ENCODE results near the gene HSD17B12. TPM values are rescaled to one million over a fixed set of nuclear protein-coding genes. Genes with fewer than 3 reads are reported as not detected.

HSD17B12 gene
- total RNA-seq, 1 experiment from 2014 or later = 96.9 TPM

DNA sequence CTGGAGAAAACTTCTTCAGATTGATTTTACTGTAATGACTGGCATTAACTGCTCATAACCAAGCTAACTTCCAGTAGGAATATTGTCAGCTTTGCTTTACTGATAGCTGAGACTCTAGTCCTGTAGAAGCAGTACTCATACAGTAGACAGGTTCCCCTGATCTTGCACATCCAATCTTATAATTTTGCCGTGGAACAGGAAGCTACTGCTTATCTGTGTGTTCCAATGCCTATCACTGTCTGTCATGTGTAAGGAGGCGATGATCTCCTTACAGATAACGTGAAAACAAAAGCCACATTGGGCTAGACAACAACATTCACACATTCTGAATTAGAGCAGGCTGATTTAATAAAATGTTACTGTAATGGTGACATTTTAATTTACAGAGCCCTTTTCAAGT, 13.2 kb downstream of the HSD17B12 start:
- DNase-seq (ENCODE audit: low read depth in 1 of 2, low spot score in 2 of 2) = no peak
- Histone ChIP-seq H3K9me3 (replicated peaks) (no peaks in the 10 kb centered on the region), H3K4me1 (replicated peaks) (no peaks in the 10 kb centered on the region), H3K27ac (no peak overlapping the region), H3K4me3 (no peak overlapping the region), H3K36me3 (peaks cover 16% of the 10 kb centered on the region), H3K27me3 (replicated peaks) (no peaks in the 10 kb centered on the region)

DNA sequence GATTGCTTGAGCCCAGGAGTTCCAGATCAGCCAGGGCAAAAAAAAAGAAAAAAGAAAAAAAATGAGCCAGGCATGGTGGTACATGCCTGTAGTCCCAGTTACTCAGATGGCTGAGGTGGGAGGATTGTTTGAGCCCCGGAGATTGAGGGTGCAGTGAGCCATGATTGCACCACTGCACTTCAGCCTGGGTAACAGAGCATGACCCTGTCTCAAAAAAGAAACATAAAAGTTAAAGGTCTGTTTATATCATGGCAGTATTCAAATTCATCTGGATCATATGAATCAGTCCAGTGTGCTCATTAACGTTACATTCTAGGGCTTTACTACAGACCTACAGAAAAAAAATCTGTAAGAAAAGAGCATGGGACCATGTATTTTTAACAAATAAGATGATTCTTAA, 13.9 kb downstream of the HSD17B12 start:
- Histone ChIP-seq H3K9me3 (replicated peaks) (no peaks in the 10 kb centered on the region), H3K27me3 (replicated peaks) (no peaks in the 10 kb centered on the region), H3K36me3 (peaks cover 16% of the 10 kb centered on the region), H3K4me1 (replicated peaks) (no peaks in the 10 kb centered on the region), H3K4me3 (no peak overlapping the region), H3K27ac (no peak overlapping the region)
- DNase-seq (ENCODE audit: low read depth in 1 of 2, low spot score in 2 of 2) = no peak

DNA sequence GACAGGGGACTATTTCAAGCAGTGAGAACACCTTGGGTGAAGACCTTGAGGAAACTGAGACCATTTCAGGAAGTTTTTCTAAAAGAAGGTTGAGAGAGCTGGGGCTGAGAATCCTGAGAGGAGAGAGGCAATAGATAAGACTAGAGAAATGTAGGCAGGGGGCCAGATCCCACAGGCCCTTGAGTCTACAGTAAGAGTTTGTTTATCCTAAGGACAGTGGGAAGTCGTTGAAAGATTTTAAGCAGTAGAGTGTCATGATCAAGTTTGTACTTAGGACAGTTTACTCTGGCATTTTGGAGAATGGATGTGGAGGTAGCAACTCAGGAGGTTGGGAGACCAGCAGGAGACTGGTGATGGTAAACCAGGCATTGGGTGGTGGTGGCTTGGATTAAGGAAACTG, 17.1 kb downstream of the HSD17B12 start:
- H3K27me3 ChIP-seq (replicated peaks) = no peaks in the 10 kb centered on the region
- peaks cover 11% of the 10 kb centered on the region for H3K36me3 ChIP-seq
- no peaks in the 10 kb centered on the region for H3K4me1 ChIP-seq (replicated peaks)
- H3K9me3 ChIP-seq (replicated peaks) = peaks cover 4% of the 10 kb centered on the region
- H3K27ac ChIP-seq = no peak overlapping the region
- H3K4me3 ChIP-seq = no peak overlapping the region
- no peak for DNase-seq (ENCODE audit: low read depth in 1 of 2, low spot score in 2 of 2)

DNA sequence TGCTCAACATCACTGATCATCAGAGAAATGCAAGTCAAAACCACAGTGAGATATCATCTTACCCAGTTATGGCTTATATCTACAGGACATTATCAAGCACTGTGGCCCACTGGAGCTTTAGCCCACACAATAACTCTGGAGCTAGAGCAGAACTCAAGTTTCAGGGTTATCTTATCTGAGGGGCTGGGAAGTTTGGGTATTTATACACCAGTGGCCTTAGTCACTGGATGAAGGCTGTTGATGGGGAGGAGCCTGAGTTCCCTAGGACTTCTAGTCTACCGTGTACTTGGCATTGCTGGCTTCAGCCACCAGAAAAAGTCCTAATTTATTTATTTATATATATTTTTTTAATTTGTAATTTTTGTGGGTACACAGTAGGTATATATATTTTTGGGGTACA, 19.3 kb downstream of the HSD17B12 start:
- no peak for DNase-seq (ENCODE audit: low read depth in 1 of 2, low spot score in 2 of 2)

DNA sequence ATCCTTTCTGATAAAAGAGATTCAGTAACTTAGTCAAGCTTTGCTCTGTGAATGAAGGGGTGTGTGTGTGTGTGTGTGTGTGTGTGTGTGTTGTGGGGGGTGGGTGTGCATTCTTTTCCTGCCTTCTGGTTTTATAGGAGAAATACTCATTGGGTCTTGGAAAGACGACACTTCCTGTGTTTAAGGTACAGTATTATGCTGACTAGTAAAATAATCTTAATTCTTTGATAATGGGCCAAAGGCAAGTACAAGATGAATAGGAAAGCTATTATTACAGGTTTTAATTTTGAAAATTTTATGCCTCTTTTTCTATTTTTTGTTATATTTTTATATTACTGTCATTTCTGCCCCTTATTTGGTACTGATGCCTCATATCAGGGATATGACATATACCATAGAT, 26.1 kb downstream of the HSD17B12 start:
- no peaks in the 10 kb centered on the region for H3K4me1 ChIP-seq (replicated peaks)
- no peak overlapping the region for H3K4me3 ChIP-seq
- no peaks in the 10 kb centered on the region; the same call in 1 of the 2 replicates for H3K9me3 ChIP-seq (replicated peaks)
- no peak for DNase-seq (ENCODE audit: low read depth in 1 of 2, low spot score in 2 of 2)
- no peaks in the 10 kb centered on the region for H3K36me3 ChIP-seq
- no peaks in the 10 kb centered on the region for H3K27me3 ChIP-seq (replicated peaks)
- no peak overlapping the region for H3K27ac ChIP-seq

More for the DNA sequence above, 19.3 kb downstream of the HSD17B12 start:
- Histone ChIP-seq H3K27ac (no peak overlapping the region), H3K27me3 (replicated peaks) (no peaks in the 10 kb centered on the region), H3K4me1 (replicated peaks) (no peaks in the 10 kb centered on the region), H3K9me3 (replicated peaks) (peaks cover 4% of the 10 kb centered on the region), H3K36me3 (peaks cover 5% of the 10 kb centered on the region; the same call in 1 of the 2 replicates), H3K4me3 (no peak overlapping the region)

DNA sequence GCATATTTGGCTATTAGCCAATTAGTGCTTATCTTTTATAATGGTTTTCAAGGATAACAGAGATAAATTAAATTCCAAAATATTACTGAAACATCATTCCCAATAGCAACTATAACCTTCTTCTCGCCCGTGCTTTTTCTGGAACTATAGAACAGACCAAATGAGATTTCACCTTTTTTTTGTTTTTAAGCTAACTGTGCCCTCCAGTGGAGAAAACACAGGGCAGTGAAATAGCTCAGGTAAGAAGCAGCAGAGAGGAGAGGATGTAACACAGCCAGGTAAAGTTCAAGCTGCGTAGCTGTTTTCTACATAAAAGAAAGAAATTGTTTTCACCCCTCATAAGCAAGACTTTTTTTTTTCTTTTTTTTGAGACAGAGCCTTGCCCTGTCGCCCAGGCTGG, 28.2 kb downstream of the HSD17B12 start:
- H3K4me3 ChIP-seq = no peak overlapping the region
- H3K9me3 ChIP-seq (replicated peaks) = no peaks in the 10 kb centered on the region
- DNase-seq (ENCODE audit: low read depth in 1 of 2, low spot score in 2 of 2) = no peak
- no peaks in the 10 kb centered on the region for H3K27me3 ChIP-seq (replicated peaks)
- H3K4me1 ChIP-seq (replicated peaks) = peaks cover 10% of the 10 kb centered on the region
- no peaks in the 10 kb centered on the region for H3K36me3 ChIP-seq
- no peak overlapping the region for H3K27ac ChIP-seq

DNA sequence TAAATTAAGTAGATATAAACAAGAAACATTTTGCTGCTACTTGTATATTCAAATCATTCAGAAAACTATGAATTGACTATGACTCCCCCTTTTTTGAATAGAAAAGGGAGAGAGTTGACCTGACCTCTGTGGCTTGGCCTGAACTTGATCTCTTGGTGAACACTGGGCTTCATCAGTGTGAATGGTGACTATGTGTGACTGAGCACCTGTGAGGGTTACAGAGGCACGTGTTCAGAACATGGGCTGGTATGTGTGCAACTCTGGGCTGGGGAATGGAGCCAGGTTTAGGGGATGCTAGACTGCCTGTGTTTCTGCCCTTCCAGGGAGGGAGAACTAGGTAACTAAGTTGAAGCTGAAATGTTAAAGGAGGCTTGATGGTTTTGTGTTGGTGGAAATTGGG, 29.2 kb downstream of the HSD17B12 start:
- Histone ChIP-seq H3K9me3 (replicated peaks) (no peaks in the 10 kb centered on the region), H3K27ac (no peak overlapping the region), H3K27me3 (replicated peaks) (no peaks in the 10 kb centered on the region), H3K4me1 (replicated peaks) (peaks cover 10% of the 10 kb centered on the region), H3K4me3 (no peak overlapping the region), H3K36me3 (no peaks in the 10 kb centered on the region)
- no peak for DNase-seq (ENCODE audit: low read depth in 1 of 2, low spot score in 2 of 2)

DNA sequence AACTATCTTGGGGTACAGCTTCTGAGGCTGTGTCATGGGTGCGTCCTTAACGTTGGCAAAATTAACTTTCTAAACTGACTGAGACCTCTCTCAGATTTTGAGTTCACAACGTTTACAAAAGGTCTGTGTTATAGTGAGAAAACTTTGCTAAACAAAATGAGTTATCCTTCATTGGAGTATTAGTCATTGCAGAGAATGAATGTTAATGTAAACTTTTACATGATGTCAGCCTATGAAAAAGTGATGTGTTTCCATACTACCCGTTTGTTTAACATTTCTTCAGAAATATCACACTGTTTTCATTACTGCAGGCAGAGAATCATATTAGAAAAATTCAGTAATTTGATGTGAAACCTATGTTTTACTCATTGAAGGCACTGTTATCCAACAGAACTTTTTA, 32.1 kb downstream of the HSD17B12 start:
- peak in 1 of 2 experiments; percentile 30 for DNase-seq (ENCODE audit: low read depth in 1 of 2, low spot score in 2 of 2)
- Histone ChIP-seq H3K27ac (no peak overlapping the region), H3K4me1 (replicated peaks) (peaks cover 10% of the 10 kb centered on the region), H3K4me3 (no peak overlapping the region), H3K9me3 (replicated peaks) (no peaks in the 10 kb centered on the region), H3K36me3 (no peaks in the 10 kb centered on the region), H3K27me3 (replicated peaks) (no peaks in the 10 kb centered on the region)

DNA sequence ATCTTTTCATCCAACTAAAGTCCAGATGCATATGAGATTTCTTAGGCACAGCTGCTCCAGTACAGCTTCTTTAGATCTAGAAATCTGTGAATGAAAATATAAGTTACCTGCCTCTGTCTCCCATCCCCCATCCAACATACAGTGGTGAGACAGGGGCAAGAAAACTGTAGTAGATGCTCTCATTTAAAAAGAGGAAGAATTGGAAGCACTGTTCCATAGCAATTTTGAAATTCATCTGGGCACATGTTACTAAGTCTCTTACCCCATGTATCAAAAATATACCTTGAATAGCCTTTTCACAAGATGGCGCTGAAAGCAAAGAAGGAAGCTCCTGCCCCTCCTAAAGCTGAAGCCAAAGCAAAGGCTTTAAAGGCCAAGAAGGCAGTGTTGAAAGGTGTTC, 37.8 kb downstream of the HSD17B12 start:
- Histone ChIP-seq H3K9me3 (replicated peaks) (no peaks in the 10 kb centered on the region), H3K4me1 (replicated peaks) (no peaks in the 10 kb centered on the region), H3K36me3 (0 out of 2 replicates have a peak, but pooled peaks cover 9% of the 10 kb centered on the region), H3K27me3 (replicated peaks) (no peaks in the 10 kb centered on the region), H3K4me3 (no peak overlapping the region), H3K27ac (no peak overlapping the region)
- DNase-seq (ENCODE audit: low read depth in 1 of 2, low spot score in 2 of 2) = no peak

DNA sequence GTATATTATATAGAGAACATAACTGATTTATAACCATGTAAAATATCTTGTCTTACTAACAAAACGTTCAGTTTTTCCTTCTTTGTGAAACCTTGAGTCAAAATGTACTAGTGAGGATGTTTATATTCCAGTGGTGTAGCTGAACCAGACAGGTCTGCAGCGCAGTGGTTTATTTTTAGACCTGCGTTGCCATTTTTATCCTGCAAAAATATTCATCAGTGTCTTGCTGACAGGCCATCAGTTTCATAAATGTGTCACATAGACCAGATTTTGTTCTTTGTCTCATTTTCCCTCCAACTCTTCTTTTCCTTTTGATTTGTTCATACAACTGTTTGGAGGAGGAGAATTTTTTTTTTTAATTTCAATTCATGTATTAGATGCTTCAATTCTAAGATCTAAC, 43.1 kb downstream of the HSD17B12 start:
- Histone ChIP-seq H3K9me3 (replicated peaks) (no peaks in the 10 kb centered on the region), H3K27ac (no peak overlapping the region), H3K36me3 (0 out of 2 replicates have a peak, but pooled peaks cover 5% of the 10 kb centered on the region), H3K4me1 (replicated peaks) (no peaks in the 10 kb centered on the region), H3K27me3 (replicated peaks) (no peaks in the 10 kb centered on the region), H3K4me3 (no peak overlapping the region)
- no peak for DNase-seq (ENCODE audit: low read depth in 1 of 2, low spot score in 2 of 2)

DNA sequence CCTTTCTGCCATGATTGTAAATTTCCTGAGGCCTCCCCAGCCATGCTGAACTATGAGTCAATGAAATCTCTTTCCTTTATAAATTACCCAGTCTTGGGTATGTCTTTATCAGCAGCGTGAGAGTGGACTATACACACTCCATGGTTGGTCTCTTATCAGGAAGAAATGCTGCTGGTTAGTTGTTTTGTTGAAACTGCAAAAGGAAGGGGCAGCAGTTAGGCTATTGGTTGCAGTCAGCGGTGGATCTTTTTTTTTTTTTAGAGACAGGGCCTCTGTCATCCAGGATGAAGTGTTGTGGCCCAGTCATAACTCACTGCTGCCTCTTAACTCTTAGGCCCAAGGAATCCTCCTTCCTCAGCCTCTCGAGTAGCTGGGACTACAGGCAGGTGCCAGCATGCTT, 51.7 kb downstream of the HSD17B12 start:
- no peak overlapping the region for H3K27ac ChIP-seq
- H3K9me3 ChIP-seq (replicated peaks) = no peaks in the 10 kb centered on the region
- H3K4me3 ChIP-seq = no peak overlapping the region

DNA sequence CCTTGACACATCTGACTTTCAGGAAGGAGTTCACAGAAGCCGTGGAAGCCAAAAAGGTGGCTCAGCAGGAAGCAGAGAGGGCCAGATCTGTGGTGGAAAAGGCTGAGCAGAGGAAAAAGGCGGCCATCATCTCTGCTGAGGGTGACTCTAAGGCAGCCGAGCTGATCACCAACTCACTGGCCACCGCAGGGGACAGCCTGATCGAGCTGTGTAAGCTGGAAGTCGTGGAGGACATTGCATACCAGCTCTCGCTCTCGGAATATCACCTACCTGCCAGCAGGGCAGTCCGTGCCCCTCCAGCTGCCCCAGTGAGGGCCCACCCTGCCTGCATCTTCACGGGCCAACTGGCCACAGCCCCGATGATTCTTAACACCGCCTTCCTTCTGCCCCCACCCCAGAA, 53.7 kb downstream of the HSD17B12 start:
- H3K27ac ChIP-seq = no peak overlapping the region
- H3K4me1 ChIP-seq (replicated peaks) = peaks cover 29% of the 10 kb centered on the region
- no peak overlapping the region for H3K4me3 ChIP-seq
- no peaks in the 10 kb centered on the region for H3K9me3 ChIP-seq (replicated peaks)
- H3K36me3 ChIP-seq = peaks cover 7% of the 10 kb centered on the region; the same call in 1 of the 2 replicates
- H3K27me3 ChIP-seq (replicated peaks) = no peaks in the 10 kb centered on the region
- DNase-seq (ENCODE audit: low read depth in 1 of 2, low spot score in 2 of 2) = no peak

More for the DNA sequence above, 51.7 kb downstream of the HSD17B12 start:
- DNase-seq (ENCODE audit: low read depth in 1 of 2, low spot score in 2 of 2) = no peak
- Histone ChIP-seq H3K27me3 (replicated peaks) (no peaks in the 10 kb centered on the region), H3K4me1 (replicated peaks) (peaks cover 17% of the 10 kb centered on the region), H3K36me3 (peaks cover 7% of the 10 kb centered on the region; the same call in 1 of the 2 replicates)

DNA sequence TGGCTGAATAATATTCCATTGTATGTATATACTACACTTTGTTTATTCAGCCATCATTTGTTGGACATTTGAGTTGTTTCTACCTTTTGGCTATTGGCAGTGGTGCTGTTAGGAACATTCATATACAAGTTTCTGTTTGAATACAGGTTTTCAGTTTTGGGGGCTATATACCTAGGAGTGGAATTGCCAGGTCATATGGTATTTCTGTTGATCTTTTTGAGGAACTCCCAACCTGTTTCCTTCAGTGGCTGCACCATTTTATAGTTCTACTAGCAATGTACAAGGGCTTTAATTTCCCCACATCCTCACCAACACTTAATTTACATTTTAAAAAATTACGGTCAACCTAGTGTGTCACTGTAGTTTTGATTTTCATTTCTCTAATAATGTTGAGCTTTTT, 54.6 kb downstream of the HSD17B12 start:
- H3K36me3 ChIP-seq = peaks cover 7% of the 10 kb centered on the region; the same call in 1 of the 2 replicates
- H3K27me3 ChIP-seq (replicated peaks) = no peaks in the 10 kb centered on the region
- H3K9me3 ChIP-seq (replicated peaks) = no peaks in the 10 kb centered on the region
- H3K27ac ChIP-seq = no peak overlapping the region
- H3K4me1 ChIP-seq (replicated peaks) = peaks cover 30% of the 10 kb centered on the region
- no peak overlapping the region for H3K4me3 ChIP-seq
- DNase-seq (ENCODE audit: low read depth in 1 of 2, low spot score in 2 of 2) = no peak

DNA sequence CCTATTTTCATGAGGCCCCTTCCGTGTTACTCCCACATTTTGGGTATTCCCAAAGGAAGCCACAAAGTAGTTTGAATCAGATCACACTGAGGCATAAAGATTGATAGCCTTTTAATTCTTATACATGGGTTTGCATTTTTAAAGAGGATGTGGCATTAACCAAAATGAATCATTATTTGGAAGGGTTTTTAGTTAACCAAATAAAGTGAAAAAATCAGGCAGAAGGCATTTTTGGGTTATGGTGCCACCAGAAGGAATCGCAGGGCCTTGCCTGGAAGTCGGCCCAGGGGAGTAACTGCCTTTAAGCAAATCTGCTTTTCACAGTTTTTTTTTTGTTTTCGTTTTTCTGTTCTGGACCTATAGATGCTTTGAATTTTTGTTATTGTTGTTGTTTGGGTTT, 55.4 kb downstream of the HSD17B12 start:
- peaks cover 7% of the 10 kb centered on the region; the same call in 1 of the 2 replicates for H3K36me3 ChIP-seq
- H3K9me3 ChIP-seq (replicated peaks) = no peaks in the 10 kb centered on the region
- DNase-seq (ENCODE audit: low read depth in 1 of 2, low spot score in 2 of 2) = no peak
- peaks cover 30% of the 10 kb centered on the region for H3K4me1 ChIP-seq (replicated peaks)
- no peak overlapping the region for H3K4me3 ChIP-seq
- H3K27me3 ChIP-seq (replicated peaks) = no peaks in the 10 kb centered on the region
- no peak overlapping the region for H3K27ac ChIP-seq
